Left ventricle myocardium inferior (tissue), 1 donor: ENCODE measurements around the gene SMARCD1. TPM values are rescaled to one million over a fixed set of nuclear protein-coding genes. Genes with fewer than 3 reads are reported as not detected.
A peak's percentile ranks its signal among the peaks of the same experiment; 100 is the strongest.

Experiments used
- DNase-seq: peaks from one replicate; pipeline ENCODE4 v3.0.0-alpha.2; 2020
- H3K27ac ChIP-seq: fragments of 200-600 bp; replicated peaks from 2 replicates; pipeline ENCODE4 v1.8.0; 2021
- H3K27me3 ChIP-seq: fragments of 200-600 bp; 2 replicates; pipeline ENCODE4 v1.8.0; 2021; ENCODE audit warnings: low read depth
- H3K36me3 ChIP-seq: fragments of 200-600 bp; 2 replicates; pipeline ENCODE4 v1.8.0; 2021
- H3K4me1 ChIP-seq: fragments of 200-600 bp; 2 replicates; pipeline ENCODE4 v1.8.0; 2021
- H3K4me3 ChIP-seq: fragments of 200-600 bp; 2 replicates; pipeline ENCODE4 v1.8.0; 2021; ENCODE audit warnings: mild to moderate bottlenecking, moderate library complexity
- H3K9me3 ChIP-seq: fragments of 200-600 bp; replicated peaks from 2 replicates; pipeline ENCODE4 v1.8.0; 2021
- intact Hi-C: fragments of 100-400 bp; cut with micrococcal nuclease; formaldehyde crosslinking; loops from one replicate; pipeline ENCODE4 v1.11.0; 2022
- total RNA-seq: library from RNA; stranded (reverse); fragmentation: NEBNext Ultra II Directional; extraction: Animal tissue kit (Norgen Biotek cat#: 25700); gene quantifications from one replicate; pipeline ENCODE4 v1.2.1, GENCODE V29; 2021
- TF ChIP-seq, protein P1 (sequence below): fragments of 200-600 bp; IDR thresholded peaks from 2 replicates; pipeline ENCODE4 v1.8.0; 2021; ENCODE audit warnings: antibody characterized with exemption, mild to moderate bottlenecking, borderline replicate concordance
- donor health status: DM: no; HTN: yes; CAD: no; lungs with severe emphysema.

Gene SMARCD1
- total RNA-seq, 1 donor from 2014 or later, result 15.4 TPM

DNA sequence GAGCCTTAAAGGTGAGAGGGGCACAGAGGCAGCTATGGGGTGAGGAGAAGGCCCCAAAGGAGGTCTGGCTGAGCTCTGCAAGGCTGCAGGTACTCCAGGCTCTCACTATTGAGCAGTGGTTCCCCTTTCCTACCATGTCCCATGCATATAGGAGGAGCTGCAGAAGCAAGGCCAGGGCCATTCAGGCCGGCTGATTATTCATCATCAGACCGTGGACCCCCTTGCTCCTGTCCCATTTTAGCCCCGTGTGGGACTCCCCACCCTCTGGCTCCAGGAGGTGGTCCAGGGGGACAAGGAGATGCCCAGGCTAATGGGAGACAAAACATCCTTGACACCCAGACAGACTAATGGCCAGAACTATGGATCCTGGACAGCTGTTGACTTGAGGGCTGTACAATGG is 21.8 kb downstream of the SMARCD1 start:
- TF ChIP-seq, protein P1, sequence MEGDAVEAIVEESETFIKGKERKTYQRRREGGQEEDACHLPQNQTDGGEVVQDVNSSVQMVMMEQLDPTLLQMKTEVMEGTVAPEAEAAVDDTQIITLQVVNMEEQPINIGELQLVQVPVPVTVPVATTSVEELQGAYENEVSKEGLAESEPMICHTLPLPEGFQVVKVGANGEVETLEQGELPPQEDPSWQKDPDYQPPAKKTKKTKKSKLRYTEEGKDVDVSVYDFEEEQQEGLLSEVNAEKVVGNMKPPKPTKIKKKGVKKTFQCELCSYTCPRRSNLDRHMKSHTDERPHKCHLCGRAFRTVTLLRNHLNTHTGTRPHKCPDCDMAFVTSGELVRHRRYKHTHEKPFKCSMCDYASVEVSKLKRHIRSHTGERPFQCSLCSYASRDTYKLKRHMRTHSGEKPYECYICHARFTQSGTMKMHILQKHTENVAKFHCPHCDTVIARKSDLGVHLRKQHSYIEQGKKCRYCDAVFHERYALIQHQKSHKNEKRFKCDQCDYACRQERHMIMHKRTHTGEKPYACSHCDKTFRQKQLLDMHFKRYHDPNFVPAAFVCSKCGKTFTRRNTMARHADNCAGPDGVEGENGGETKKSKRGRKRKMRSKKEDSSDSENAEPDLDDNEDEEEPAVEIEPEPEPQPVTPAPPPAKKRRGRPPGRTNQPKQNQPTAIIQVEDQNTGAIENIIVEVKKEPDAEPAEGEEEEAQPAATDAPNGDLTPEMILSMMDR, result no peak
- Histone ChIP-seq H3K4me1 (peaks cover 68% of the 10 kb centered on the region), H3K4me3 (no peak overlapping the region), H3K36me3 (no peaks in the 10 kb centered on the region), H3K27me3 (no peaks in the 10 kb centered on the region), H3K9me3 (no peaks in the 10 kb centered on the region), H3K27ac (no peak overlapping the region)
- DNase-seq, result no peak
- intact Hi-C loops, result no loop called here

DNA sequence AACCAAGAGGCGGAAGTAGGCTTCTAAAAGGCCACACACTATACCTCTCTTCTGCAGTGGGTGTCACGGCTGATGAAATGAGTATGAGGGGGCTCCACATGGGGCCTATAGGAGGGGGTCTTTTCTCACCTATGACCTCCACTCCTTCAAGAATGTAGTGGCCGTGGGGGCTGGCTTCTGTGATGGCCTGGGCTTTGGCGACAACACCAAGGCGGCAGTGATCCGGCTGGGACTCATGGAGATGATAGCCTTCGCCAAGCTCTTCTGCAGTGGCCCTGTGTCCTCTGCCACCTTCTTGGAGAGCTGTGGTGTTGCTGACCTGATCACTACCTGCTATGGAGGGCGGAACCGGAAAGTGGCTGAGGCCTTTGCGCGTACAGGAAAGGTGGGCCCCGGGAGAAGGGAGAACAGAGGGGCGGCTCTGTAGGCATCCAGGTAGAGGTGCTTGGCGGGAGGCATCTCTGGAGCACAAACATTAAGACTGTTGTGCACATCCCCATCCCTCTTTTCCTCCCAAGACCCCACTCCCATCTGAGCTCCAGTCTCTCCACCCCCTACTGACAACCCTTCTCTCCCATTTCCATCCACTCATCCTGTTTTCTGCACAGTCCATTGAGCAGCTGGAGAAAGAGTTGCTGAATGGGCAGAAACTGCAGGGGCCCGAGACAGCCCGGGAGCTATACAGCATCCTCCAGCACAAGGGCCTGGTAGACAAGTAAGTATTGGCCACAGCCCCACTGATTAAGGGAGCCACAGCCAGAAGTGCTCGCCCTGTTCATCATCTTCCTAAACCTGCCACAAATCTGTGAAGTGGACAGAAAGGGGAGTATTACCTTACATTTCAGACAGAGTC is 22.5 kb downstream of the SMARCD1 start:
- TF ChIP-seq, protein P1, result no peak
- DNase-seq, result no peak
- peaks cover 66% of the 10 kb centered on the region for H3K4me1 ChIP-seq
- intact Hi-C loops, result no loop called here
- H3K4me3 ChIP-seq, result no peak overlapping the region
- peak overlapping the region; percentile 97 for H3K27ac ChIP-seq
- H3K27me3 ChIP-seq, result no peaks in the 10 kb centered on the region
- no peaks in the 10 kb centered on the region for H3K9me3 ChIP-seq
- no peaks in the 10 kb centered on the region for H3K36me3 ChIP-seq

DNA sequence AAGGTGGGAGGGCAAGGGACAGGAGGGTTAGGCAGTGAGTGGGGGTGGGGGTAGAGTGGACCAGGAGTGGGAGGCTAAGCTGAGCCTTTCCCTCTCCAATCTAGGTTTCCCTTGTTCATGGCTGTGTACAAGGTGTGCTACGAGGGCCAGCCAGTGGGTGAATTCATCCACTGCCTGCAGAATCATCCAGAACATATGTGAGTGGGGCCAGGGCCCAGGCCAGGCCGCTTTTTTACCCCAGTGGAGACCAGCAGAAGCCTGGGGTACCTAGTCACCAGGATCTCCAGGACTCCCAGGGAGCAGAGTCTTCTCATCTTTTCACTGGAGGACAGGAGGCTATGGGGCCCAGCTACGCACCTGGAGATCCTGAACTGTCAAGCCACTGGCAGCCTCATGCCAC is 24.2 kb downstream of the SMARCD1 start:
- no peak for DNase-seq
- H3K27ac ChIP-seq, result peak overlapping the region; percentile 97
- TF ChIP-seq, protein P1, result no peak
- H3K4me3 ChIP-seq, result peak overlapping the region; percentile 88
- intact Hi-C loops, result no loop called here
- H3K9me3 ChIP-seq, result no peaks in the 10 kb centered on the region
- H3K36me3 ChIP-seq, result no peaks in the 10 kb centered on the region
- H3K4me1 ChIP-seq, result peaks cover 66% of the 10 kb centered on the region
- H3K27me3 ChIP-seq, result no peaks in the 10 kb centered on the region

DNA sequence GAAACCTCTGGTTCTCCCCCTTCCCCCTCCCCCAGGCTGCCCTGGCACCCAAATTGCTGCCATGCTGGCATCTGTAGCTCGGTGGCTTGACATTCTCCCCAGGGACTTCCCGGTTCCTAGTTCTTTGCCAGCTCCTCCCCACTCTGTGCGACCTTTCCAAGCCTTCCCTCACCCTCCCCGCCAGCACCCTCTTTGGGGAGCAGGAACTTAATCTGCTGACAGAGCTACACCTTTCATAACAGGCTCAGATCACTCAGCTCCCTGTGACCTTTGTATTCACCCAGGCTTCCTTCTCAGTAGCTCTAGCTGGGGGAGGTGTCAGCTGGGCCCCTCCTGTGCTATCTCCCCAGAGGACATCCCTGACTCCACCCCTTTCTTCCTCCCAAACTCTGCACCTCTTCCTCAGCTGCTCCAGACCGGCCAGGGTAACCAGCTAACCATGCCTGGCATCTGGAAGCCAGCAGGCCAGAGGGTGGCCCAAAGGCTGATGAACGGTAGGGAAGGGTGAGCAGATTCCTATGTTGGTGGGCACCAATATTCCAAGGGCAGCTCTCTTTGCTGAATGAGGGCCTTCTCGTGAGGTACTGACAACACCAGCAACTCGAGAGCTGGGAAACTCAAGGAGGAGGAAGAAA is 25.1 kb downstream of the SMARCD1 start:
- H3K9me3 ChIP-seq, result no peaks in the 10 kb centered on the region
- intact Hi-C loops, result no loop called here
- no peaks in the 10 kb centered on the region for H3K36me3 ChIP-seq
- peak; percentile 58 for DNase-seq
- peaks cover 65% of the 10 kb centered on the region for H3K4me1 ChIP-seq
- H3K27me3 ChIP-seq, result no peaks in the 10 kb centered on the region
- TF ChIP-seq, protein P1, result no peak
- H3K27ac ChIP-seq, result peak overlapping the region; percentile 97
- peak overlapping the region; percentile 88 for H3K4me3 ChIP-seq

DNA sequence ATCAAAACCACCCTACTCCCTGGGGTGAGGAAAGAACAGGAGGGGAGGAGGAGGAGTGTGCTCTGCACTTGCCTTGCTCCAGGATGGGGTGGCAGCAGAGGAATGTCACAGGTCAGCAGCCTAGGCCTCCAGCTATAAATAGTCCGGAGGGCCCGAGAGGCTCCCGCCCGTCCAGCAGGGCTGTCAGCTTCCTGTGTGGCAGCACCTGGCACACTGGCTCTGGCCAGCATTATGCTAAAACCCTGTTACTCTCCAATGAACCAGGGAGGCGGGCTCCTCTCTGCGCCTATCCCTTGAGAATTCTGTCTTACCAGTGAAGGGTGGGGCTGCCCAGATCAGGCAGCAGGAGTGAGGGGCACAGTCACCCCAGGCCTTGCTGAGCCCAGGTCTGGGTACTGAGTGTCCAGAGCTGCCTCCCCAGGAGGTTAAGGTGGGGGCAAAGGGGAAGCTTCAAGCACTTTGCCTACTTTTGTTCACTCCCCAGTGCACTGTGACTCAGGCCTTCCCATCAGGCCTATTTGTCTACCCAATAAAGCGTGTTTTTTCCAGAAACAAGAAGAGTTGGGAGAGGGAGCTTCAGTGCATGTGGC is 25.7 kb downstream of the SMARCD1 start:
- TF ChIP-seq, protein P1, result no peak
- Histone ChIP-seq H3K27me3 (no peaks in the 10 kb centered on the region), H3K9me3 (no peaks in the 10 kb centered on the region), H3K27ac (peak overlapping the region; percentile 97), H3K36me3 (peaks cover 5% of the 10 kb centered on the region), H3K4me1 (peaks cover 65% of the 10 kb centered on the region), H3K4me3 (peak overlapping the region; percentile 88)
- intact Hi-C loops, result no loop called here
- peak; percentile 82 for DNase-seq
